Adrenal gland (tissue), 5 donors: ENCODE measurements around the gene NAP1L1.

ENCODE experiments used
- POLR2A ChIP-seq, 2 donors: fragments of 450-650 bp; IDR thresholded peaks; one replicate each; pipeline ENCODE4 v1.6.1; 2017; ENCODE audit warnings: antibody characterized with exemption in 2 of 2, mild to moderate bottlenecking in 2 of 2, moderate library complexity in 1 of 2
- TF ChIP-seq, protein P1 (sequence below), 6 experiments: fragments of 450-650 bp in 4 of 6; fragments of 200-600 bp in 2 of 6; sonication (generic) in 1 of 6; IDR thresholded peaks; 1 replicate in 5 of 6; 2 replicates in 1 of 6; pipeline versions ENCODE4 v1.5.1 to v1.8.0; 2016 to 2021; ENCODE audit warnings: antibody characterized with exemption in 6 of 6, mild to moderate bottlenecking in 2 of 6, moderate library complexity in 1 of 6
- donor health status: DM: no; HTN: no; CAD: no.

DNA sequence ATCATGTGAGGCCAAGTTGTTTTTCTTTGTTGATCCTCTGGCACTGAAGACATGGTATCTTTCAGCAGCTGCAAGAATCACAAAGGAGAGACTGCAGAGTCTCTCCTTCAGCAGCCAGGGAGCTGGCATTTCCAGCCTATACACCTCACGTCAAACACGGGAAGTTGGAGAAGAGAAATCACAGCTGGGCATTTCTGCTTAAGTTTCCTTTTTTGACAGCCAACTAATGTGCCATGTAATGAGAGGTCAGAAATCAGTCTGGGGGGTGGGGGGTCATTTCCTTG is 81.2 kb downstream of the NAP1L1 start:
- no peak for TF ChIP-seq POLR2A (IDR thresholded peaks at IDR 0.05)
- TF ChIP-seq, protein P1, sequence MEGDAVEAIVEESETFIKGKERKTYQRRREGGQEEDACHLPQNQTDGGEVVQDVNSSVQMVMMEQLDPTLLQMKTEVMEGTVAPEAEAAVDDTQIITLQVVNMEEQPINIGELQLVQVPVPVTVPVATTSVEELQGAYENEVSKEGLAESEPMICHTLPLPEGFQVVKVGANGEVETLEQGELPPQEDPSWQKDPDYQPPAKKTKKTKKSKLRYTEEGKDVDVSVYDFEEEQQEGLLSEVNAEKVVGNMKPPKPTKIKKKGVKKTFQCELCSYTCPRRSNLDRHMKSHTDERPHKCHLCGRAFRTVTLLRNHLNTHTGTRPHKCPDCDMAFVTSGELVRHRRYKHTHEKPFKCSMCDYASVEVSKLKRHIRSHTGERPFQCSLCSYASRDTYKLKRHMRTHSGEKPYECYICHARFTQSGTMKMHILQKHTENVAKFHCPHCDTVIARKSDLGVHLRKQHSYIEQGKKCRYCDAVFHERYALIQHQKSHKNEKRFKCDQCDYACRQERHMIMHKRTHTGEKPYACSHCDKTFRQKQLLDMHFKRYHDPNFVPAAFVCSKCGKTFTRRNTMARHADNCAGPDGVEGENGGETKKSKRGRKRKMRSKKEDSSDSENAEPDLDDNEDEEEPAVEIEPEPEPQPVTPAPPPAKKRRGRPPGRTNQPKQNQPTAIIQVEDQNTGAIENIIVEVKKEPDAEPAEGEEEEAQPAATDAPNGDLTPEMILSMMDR (IDR thresholded peaks at IDR 0.05): no peak
